DND-41 (cell line): ENCODE data around the gene NKX2-3.

Experiments
- EZH2 ChIP-seq: IDR thresholded peaks from 3 replicates; pipeline ENCODE4 v1.6.1; 2012; ENCODE audit warnings: borderline replicate concordance, low read depth, mild to moderate bottlenecking, moderate library complexity, low read length, inconsistent platforms; ENCODE audit not compliant: severe bottlenecking
- TF ChIP-seq, protein P1 (sequence below): IDR thresholded peaks from 2 replicates; pipeline ENCODE4 v1.5.1; 2012; ENCODE audit warnings: borderline replicate concordance, low read length, moderate library complexity, mild to moderate bottlenecking; ENCODE audit not compliant: poor library complexity, severe bottlenecking; ENCODE audit errors: extremely low read depth

DNA sequence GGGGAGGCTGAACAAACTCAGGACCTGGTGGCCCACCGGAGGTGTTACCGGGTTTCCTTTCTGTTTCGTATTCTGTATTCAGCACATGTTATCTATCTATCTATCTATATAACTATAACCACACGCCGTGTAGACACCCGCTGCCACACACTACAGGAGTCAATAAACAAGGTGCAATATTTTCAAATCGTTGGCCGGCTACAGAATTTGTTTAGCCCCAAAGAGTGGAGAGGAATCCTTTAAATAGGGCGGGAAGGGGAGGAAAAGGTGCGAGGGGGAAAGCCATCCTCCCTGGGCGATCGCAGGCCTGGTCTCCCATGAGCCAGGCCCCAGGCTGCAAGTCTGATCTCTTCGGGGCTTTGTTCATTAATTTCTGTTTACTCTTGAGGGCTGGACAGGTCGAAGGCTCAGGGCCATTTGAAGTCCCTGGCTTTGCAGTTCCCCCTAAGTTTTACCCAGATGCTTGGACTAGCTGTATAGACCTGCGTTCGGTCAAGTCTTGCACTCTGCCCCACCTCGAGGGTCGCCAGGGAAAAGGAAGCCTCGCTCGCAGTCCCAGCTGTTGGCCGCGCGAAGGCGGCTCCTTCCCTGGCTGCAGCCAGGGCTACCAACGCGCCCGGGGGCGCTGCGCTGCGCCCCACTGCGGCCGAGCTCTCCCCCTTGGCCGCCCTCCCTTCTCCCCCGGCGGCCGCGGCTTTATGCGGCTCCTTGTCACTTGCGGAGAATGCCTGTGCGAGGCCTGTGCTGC is 3.8 kb downstream of the NKX2-3 start:
- TF ChIP-seq, protein P1, sequence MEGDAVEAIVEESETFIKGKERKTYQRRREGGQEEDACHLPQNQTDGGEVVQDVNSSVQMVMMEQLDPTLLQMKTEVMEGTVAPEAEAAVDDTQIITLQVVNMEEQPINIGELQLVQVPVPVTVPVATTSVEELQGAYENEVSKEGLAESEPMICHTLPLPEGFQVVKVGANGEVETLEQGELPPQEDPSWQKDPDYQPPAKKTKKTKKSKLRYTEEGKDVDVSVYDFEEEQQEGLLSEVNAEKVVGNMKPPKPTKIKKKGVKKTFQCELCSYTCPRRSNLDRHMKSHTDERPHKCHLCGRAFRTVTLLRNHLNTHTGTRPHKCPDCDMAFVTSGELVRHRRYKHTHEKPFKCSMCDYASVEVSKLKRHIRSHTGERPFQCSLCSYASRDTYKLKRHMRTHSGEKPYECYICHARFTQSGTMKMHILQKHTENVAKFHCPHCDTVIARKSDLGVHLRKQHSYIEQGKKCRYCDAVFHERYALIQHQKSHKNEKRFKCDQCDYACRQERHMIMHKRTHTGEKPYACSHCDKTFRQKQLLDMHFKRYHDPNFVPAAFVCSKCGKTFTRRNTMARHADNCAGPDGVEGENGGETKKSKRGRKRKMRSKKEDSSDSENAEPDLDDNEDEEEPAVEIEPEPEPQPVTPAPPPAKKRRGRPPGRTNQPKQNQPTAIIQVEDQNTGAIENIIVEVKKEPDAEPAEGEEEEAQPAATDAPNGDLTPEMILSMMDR: no peak
- no peak for TF ChIP-seq EZH2
